ENCODE data around the gene TRHDE. TPM values are rescaled to one million over a fixed set of nuclear protein-coding genes. Genes with fewer than 3 reads are reported as not detected.

Gene TRHDE
- total RNA-seq, 1 experiment from 2014 or later = 5.5 TPM

DNA sequence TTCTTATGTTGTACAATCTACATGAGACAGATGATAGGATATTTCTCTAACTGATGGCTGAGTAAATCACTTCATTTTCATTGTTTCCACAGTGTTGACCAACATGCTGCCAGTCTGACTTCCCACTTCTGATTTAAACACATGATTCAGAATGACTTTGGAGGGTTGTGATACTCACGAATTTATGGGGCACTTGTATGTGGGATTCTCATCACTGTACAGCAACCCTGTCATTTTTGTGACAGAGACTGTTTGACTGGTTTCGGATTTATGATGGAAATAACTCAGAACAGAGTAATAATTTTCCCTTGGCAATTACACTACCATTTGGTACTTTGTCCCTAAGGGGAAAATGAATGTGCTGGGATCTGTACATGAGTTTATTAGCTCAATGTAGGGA, 333.8 kb downstream of the TRHDE start:
- Mint-ChIP-seq H3K9me3 (peaks cover 42% of the 10 kb centered on the region), H3K4me3 (no peak overlapping the region), H3K27me3 (ENCODE audit: low read depth) (no peaks in the 10 kb centered on the region; the same call in 1 of the 2 replicates), H3K36me3 (peaks cover 34% of the 10 kb centered on the region), H3K4me1 (peaks cover 34% of the 10 kb centered on the region), H3K27ac (no peak overlapping the region)
- TF ChIP-seq MYBL2 (CRISPR knock-in tag; IDR thresholded peaks at IDR 0.05) = no peak
- no peak for TF ChIP-seq ZNF416 (CRISPR knock-in tag; IDR thresholded peaks at IDR 0.05)
- TF ChIP-seq, protein P1, sequence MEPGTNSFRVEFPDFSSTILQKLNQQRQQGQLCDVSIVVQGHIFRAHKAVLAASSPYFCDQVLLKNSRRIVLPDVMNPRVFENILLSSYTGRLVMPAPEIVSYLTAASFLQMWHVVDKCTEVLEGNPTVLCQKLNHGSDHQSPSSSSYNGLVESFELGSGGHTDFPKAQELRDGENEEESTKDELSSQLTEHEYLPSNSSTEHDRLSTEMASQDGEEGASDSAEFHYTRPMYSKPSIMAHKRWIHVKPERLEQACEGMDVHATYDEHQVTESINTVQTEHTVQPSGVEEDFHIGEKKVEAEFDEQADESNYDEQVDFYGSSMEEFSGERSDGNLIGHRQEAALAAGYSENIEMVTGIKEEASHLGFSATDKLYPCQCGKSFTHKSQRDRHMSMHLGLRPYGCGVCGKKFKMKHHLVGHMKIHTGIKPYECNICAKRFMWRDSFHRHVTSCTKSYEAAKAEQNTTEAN (CRISPR knock-in tag; IDR thresholded peaks at IDR 0.05) = no peak
- TF ChIP-seq, protein P2, sequence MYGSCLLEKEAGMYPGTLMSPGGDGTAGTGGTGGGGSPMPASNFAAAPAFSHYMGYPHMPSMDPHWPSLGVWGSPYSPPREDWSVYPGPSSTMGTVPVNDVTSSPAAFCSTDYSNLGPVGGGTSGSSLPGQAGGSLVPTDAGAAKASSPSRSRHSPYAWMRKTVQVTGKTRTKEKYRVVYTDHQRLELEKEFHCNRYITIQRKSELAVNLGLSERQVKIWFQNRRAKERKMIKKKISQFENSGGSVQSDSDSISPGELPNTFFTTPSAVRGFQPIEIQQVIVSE (CRISPR knock-in tag; IDR thresholded peaks at IDR 0.05; ENCODE audit: borderline replicate concordance) = no peak
- TF ChIP-seq RELA (CRISPR knock-in tag; IDR thresholded peaks at IDR 0.05; ENCODE audit: borderline replicate concordance) = no peak
- no peak for TF ChIP-seq CBFB (CRISPR knock-in tag; IDR thresholded peaks at IDR 0.05; ENCODE audit: low read depth)
- no peak for TF ChIP-seq ZNF317 (CRISPR knock-in tag; IDR thresholded peaks at IDR 0.05; ENCODE audit: borderline replicate concordance, low read depth)
- TF ChIP-seq OVOL2 (CRISPR knock-in tag; IDR thresholded peaks at IDR 0.05; ENCODE audit: borderline replicate concordance) = no peak
- TF ChIP-seq ZNF671 (CRISPR knock-in tag; IDR thresholded peaks at IDR 0.05) = no peak
- TF ChIP-seq TEAD4 (CRISPR knock-in tag; IDR thresholded peaks at IDR 0.05) = no peak
- TF ChIP-seq CREB1 (CRISPR knock-in tag; IDR thresholded peaks at IDR 0.05) = no peak
- ATAC-seq (no peak), DNase-seq (ENCODE audit: low spot score) (no peak)
- CTCF ChIA-PET = no interaction called here
- POLR2A ChIA-PET = no interaction called here

DNA sequence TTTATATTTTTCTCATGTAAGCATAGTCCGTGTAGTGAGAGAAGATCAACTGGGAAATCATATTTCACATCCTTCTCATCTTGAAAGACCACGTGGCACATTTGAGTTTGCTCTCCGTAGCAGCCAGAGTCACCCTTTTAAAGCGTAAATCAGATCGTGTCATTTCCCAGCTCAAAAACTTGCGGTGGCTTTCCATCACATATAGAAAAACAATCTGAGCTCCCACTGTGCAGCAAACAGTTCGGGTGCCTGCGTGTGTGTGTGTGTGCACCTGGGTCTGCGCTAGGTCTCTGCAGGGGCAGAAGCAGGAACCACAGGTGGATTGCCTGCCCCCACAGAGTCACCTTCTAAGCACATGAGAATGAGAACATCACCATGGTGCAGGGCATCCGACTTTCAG, 338.2 kb downstream of the TRHDE start:
- Mint-ChIP-seq H3K4me1 (peaks cover 74% of the 10 kb centered on the region), H3K36me3 (peaks cover 24% of the 10 kb centered on the region), H3K27ac (peak overlapping the region; percentile 98), H3K27me3 (ENCODE audit: low read depth) (no peaks in the 10 kb centered on the region), H3K4me3 (peak overlapping the region; percentile 50), H3K9me3 (peaks cover 25% of the 10 kb centered on the region)
- DNase-seq (ENCODE audit: low spot score) = peak; percentile 11
- TF ChIP-seq, protein P1 (CRISPR knock-in tag; IDR thresholded peaks at IDR 0.05) = no peak
- TF ChIP-seq CREB1 (CRISPR knock-in tag; IDR thresholded peaks at IDR 0.05) (no peak), ZNF232 (CRISPR knock-in tag; IDR thresholded peaks at IDR 0.05) (no peak), CREM (CRISPR knock-in tag; IDR thresholded peaks at IDR 0.05) (no peak), ZNF423 (CRISPR knock-in tag; IDR thresholded peaks at IDR 0.05) (0 out of 2 replicates have a peak, but pooled peaks have one; percentile 4), ZBTB21 (CRISPR knock-in tag; IDR thresholded peaks at IDR 0.05; ENCODE audit: borderline replicate concordance) (no peak)
- TF ChIP-seq, protein P3, sequence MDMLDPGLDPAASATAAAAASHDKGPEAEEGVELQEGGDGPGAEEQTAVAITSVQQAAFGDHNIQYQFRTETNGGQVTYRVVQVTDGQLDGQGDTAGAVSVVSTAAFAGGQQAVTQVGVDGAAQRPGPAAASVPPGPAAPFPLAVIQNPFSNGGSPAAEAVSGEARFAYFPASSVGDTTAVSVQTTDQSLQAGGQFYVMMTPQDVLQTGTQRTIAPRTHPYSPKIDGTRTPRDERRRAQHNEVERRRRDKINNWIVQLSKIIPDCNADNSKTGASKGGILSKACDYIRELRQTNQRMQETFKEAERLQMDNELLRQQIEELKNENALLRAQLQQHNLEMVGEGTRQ (CRISPR knock-in tag; IDR thresholded peaks at IDR 0.05) = peak; percentile 24
- TF ChIP-seq, protein P4, sequence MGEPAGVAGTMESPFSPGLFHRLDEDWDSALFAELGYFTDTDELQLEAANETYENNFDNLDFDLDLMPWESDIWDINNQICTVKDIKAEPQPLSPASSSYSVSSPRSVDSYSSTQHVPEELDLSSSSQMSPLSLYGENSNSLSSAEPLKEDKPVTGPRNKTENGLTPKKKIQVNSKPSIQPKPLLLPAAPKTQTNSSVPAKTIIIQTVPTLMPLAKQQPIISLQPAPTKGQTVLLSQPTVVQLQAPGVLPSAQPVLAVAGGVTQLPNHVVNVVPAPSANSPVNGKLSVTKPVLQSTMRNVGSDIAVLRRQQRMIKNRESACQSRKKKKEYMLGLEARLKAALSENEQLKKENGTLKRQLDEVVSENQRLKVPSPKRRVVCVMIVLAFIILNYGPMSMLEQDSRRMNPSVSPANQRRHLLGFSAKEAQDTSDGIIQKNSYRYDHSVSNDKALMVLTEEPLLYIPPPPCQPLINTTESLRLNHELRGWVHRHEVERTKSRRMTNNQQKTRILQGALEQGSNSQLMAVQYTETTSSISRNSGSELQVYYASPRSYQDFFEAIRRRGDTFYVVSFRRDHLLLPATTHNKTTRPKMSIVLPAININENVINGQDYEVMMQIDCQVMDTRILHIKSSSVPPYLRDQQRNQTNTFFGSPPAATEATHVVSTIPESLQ (CRISPR knock-in tag; IDR thresholded peaks at IDR 0.05) = no peak
- CTCF ChIA-PET = interaction anchor here (1.0 to 1.8 kb wide), 2 partner anchors 40 to 264 kb away, joined by 3 to 6 read pairs; no protein-coding TSS in a partner anchor
- no peak for ATAC-seq
- POLR2A ChIA-PET = no interaction called here
